ENCODE data around the gene HEBP2.

Gene HEBP2

GRCh38 chr6:138443979-138444378 lies 40.0 kb downstream of the HEBP2 start:
- no peaks in the 10 kb centered on the region for H3K9me3 Mint-ChIP-seq
- H3K4me3 Mint-ChIP-seq = no peak overlapping the region
- ATAC-seq (no peak), DNase-seq (no peak)
- no peaks in the 10 kb centered on the region for H3K27me3 Mint-ChIP-seq
- H3K27ac Mint-ChIP-seq = no peak overlapping the region
- no peaks in the 10 kb centered on the region for H3K36me3 Mint-ChIP-seq (ENCODE audit: low read depth)
- no peaks in the 10 kb centered on the region for H3K4me1 Mint-ChIP-seq

- Mint-ChIP-seq H3K27ac (no peak overlapping the region), H3K9me3 (no peaks in the 10 kb centered on the region), H3K36me3 (ENCODE audit: low read depth) (no peaks in the 10 kb centered on the region), H3K27me3 (no peaks in the 10 kb centered on the region), H3K4me3 (no peak overlapping the region), H3K4me1 (no peaks in the 10 kb centered on the region)
- ATAC-seq (no peak), DNase-seq (no peak)
Measured at GRCh38 chr6:138446821-138447220, 42.8 kb downstream of the HEBP2 start.

- DNase-seq (no peak), ATAC-seq (no peak)
- Mint-ChIP-seq H3K27me3 (no peaks in the 10 kb centered on the region), H3K9me3 (no peaks in the 10 kb centered on the region), H3K4me1 (peaks cover 9% of the 10 kb centered on the region), H3K36me3 (ENCODE audit: low read depth) (no peaks in the 10 kb centered on the region), H3K4me3 (no peak overlapping the region), H3K27ac (no peak overlapping the region)
Measured at GRCh38 chr6:138450445-138450844, 46.4 kb downstream of the HEBP2 start.

DNA sequence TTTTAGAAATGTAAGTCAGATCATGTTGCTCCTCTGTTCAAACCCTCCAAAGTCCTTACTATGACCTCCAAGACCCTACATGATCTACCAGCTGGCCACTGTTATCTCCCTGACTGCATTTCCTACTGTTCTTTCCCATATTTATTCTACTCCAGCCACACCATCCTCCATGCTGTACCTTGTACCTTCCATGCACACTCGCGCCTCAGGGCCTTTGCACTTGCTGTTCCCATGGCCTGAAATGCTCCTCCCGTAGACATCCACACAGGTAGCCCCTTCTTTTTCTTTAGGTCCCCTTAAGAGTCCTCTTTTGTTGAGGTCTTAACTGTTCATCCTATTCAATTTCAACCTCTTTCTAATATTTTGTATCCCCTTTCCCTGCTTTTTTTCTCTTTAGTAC lies 47.0 kb downstream of the HEBP2 start:
- DNase-seq = no peak
- H3K27ac Mint-ChIP-seq = peak overlapping the region; percentile 7
- peaks cover 15% of the 10 kb centered on the region for H3K4me1 Mint-ChIP-seq
- H3K4me3 Mint-ChIP-seq = no peak overlapping the region
- no peaks in the 10 kb centered on the region for H3K9me3 Mint-ChIP-seq
- H3K27me3 Mint-ChIP-seq = no peaks in the 10 kb centered on the region
- no peak for ATAC-seq
- H3K36me3 Mint-ChIP-seq (ENCODE audit: low read depth) = no peaks in the 10 kb centered on the region

DNA sequence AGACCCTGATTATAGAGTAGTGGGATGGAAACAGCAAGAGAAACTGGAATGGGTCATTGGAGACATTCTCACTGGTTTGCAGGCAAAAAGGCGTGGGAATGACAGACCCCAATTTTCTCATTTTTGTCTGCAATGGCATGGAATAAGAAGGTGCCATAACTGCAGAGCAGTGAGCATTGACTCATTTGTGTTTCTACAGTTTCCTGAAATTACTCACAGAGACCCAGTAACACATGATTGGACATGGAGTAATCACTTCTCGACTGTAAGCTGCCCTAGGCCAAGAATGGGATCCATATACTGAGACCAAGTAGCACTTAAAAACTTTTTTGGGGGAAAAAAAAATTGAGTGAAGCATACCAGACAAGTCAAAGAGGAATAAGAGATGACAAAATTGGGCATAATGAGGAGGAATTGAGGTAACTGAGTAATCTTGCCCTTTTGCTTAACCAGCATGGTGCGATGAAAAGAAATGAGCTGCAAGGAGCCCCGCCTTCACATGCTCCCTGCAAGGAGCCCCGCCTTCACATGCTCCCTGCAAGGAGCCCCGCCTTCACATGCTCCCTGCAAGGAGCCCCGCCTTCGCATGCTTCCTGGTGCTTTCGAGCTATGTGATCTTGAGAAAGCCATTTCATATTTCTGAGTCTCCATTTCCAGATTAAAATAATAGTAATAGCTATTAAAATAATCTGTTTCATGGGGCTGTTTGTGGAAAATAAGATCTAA lies 51.1 kb downstream of the HEBP2 start:
- DNase-seq (peak; percentile 42), ATAC-seq (peak; percentile 81)
- no peaks in the 10 kb centered on the region for H3K36me3 Mint-ChIP-seq (ENCODE audit: low read depth)
- H3K9me3 Mint-ChIP-seq = no peaks in the 10 kb centered on the region
- no peaks in the 10 kb centered on the region for H3K27me3 Mint-ChIP-seq
- peak overlapping the region; percentile 46 for H3K27ac Mint-ChIP-seq
- peaks cover 23% of the 10 kb centered on the region for H3K4me1 Mint-ChIP-seq
- peak overlapping the region; percentile 37 for H3K4me3 Mint-ChIP-seq

DNA sequence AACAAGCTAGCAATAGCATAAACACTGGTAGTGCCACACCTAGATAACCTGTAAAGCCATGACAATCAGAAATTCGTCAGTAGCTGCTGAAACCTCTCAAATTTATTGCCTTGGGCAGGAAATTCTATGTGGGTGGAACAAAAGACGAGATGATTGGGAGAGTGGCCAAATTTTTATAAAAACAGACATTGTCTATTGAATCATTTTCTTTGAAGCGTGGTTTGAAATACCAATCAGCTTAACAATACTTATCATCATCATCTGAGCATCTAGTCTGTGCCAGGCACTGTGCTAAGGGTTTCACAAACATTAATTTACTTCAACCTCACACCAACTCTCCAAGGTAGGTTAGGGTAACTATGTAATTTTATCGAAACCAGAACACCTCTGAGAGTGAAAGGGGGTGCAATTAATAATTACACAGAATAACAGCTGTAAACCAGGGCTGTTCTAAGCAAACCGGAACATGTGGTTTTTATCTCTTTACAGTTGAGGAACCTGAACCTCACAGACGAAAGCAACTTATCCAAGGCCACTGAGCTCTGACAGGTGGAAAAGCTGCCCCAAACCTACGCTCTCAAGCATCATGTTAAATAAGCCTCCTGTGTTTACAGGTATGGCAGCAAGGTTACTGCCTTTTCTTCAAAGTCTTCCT lies 51.9 kb downstream of the HEBP2 start:
- no peaks in the 10 kb centered on the region for H3K36me3 Mint-ChIP-seq (ENCODE audit: low read depth)

GRCh38 chr6:138456401-138456790 lies 52.4 kb downstream of the HEBP2 start:
- ATAC-seq (no peak), DNase-seq (no peak)
- Mint-ChIP-seq H3K27ac (peak overlapping the region; percentile 46), H3K9me3 (no peaks in the 10 kb centered on the region), H3K4me3 (peak overlapping the region; percentile 9), H3K36me3 (ENCODE audit: low read depth) (no peaks in the 10 kb centered on the region), H3K27me3 (no peaks in the 10 kb centered on the region), H3K4me1 (peaks cover 23% of the 10 kb centered on the region)

More for the DNA sequence above, 51.9 kb downstream of the HEBP2 start:
- Mint-ChIP-seq H3K4me3 (peak overlapping the region; percentile 9), H3K9me3 (no peaks in the 10 kb centered on the region), H3K4me1 (peaks cover 23% of the 10 kb centered on the region), H3K27ac (peak overlapping the region; percentile 46), H3K27me3 (no peaks in the 10 kb centered on the region)
- ATAC-seq (peak; percentile 53), DNase-seq (no peak)

GRCh38 chr6:138461647-138462046 lies 57.6 kb downstream of the HEBP2 start:
- no peak overlapping the region for H3K4me3 Mint-ChIP-seq

DNA sequence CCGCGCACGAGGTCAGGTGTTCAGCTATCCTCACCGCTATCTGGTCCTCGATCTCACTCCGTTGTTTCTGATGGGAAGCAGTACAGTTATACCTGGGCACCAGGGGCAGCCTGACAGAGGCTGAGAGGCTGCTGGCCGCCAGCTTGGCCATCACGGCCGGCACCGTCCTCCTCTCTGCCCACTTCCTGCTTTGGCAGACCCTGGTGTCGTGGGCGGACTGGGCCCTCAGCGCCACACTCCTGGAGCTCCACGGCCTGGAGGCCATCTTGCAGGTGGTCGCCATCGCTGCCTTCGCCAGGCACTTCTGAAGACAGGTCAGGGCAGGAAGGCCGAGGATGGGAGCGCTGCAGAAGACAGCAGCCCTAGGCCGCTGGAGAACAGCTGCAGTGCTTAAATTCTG lies 60.1 kb downstream of the HEBP2 start:
- no peak overlapping the region for H3K4me3 Mint-ChIP-seq
- DNase-seq = no peak
- H3K4me1 Mint-ChIP-seq = peaks cover 3% of the 10 kb centered on the region
- H3K27me3 Mint-ChIP-seq = no peaks in the 10 kb centered on the region
- no peaks in the 10 kb centered on the region for H3K9me3 Mint-ChIP-seq
- no peak overlapping the region for H3K27ac Mint-ChIP-seq
- no peak for ATAC-seq
- no peaks in the 10 kb centered on the region for H3K36me3 Mint-ChIP-seq (ENCODE audit: low read depth)

More at GRCh38 chr6:138461647-138462046, 57.6 kb downstream of the HEBP2 start:
- no peaks in the 10 kb centered on the region for H3K9me3 Mint-ChIP-seq
- no peaks in the 10 kb centered on the region for H3K36me3 Mint-ChIP-seq (ENCODE audit: low read depth)
- DNase-seq (no peak), ATAC-seq (no peak)
- H3K27ac Mint-ChIP-seq = no peak overlapping the region
- H3K27me3 Mint-ChIP-seq = no peaks in the 10 kb centered on the region
- peaks cover 5% of the 10 kb centered on the region for H3K4me1 Mint-ChIP-seq

- Mint-ChIP-seq H3K36me3 (ENCODE audit: low read depth) (no peaks in the 10 kb centered on the region), H3K9me3 (no peaks in the 10 kb centered on the region), H3K4me1 (peaks cover 3% of the 10 kb centered on the region), H3K27me3 (no peaks in the 10 kb centered on the region), H3K4me3 (no peak overlapping the region), H3K27ac (no peak overlapping the region)
- DNase-seq = no peak
- peak; percentile 95 for ATAC-seq
Measured at GRCh38 chr6:138465007-138465645, 61.1 kb downstream of the HEBP2 start.

- no peak for ATAC-seq
- DNase-seq = no peak
- H3K4me3 Mint-ChIP-seq = no peak overlapping the region
- no peaks in the 10 kb centered on the region for H3K27me3 Mint-ChIP-seq
- no peaks in the 10 kb centered on the region for H3K9me3 Mint-ChIP-seq
- H3K4me1 Mint-ChIP-seq = peaks cover 3% of the 10 kb centered on the region
- H3K36me3 Mint-ChIP-seq (ENCODE audit: low read depth) = no peaks in the 10 kb centered on the region
- no peak overlapping the region for H3K27ac Mint-ChIP-seq
Measured at GRCh38 chr6:138467901-138468300, 63.9 kb downstream of the HEBP2 start.

GRCh38 chr6:138468320-138469015 lies 64.4 kb downstream of the HEBP2 start:
- Mint-ChIP-seq H3K4me1 (peaks cover 3% of the 10 kb centered on the region), H3K27me3 (no peaks in the 10 kb centered on the region), H3K4me3 (no peak overlapping the region), H3K36me3 (ENCODE audit: low read depth) (no peaks in the 10 kb centered on the region), H3K9me3 (no peaks in the 10 kb centered on the region), H3K27ac (no peak overlapping the region)
- DNase-seq (no peak), ATAC-seq (no peak)
